Kidney (tissue), 14 donors: ENCODE results near the gene DLGAP4. TPM values are rescaled to one million over a fixed set of nuclear protein-coding genes. Genes with fewer than 3 reads are reported as not detected.

Experiments
- DNase-seq, 5 donors: peaks; one replicate each; pipeline ENCODE4 v3.0.0-alpha.2; 2013 to 2020
- FAIRE-seq: peaks from 2 replicates; lab custom pipeline; 2012; peaks lifted over from hg19 to GRCh38; lab: Jason Lieb, UNC
- H3K27ac ChIP-seq, 2 donors: one replicate each; pipeline ENCODE4 v1.7.0; 2013; ENCODE audit warnings: low read depth in 2 of 2, low read length in 2 of 2, inconsistent platforms in 1 of 2
- H3K27me3 ChIP-seq: one replicate; pipeline ENCODE4 v1.7.1; 2013; ENCODE audit warnings: low read length, inconsistent platforms; ENCODE audit not compliant: control insufficient read depth, insufficient read depth
- H3K36me3 ChIP-seq, 3 donors: one replicate each; pipeline versions ENCODE4 v1.7.0 to v1.7.1; 2013; ENCODE audit warnings: low read length in 3 of 3, control low read depth in 1 of 3, inconsistent platforms in 1 of 3; ENCODE audit not compliant: insufficient read depth in 3 of 3, control insufficient read depth in 2 of 3
- H3K4me1 ChIP-seq, 3 donors: one replicate each; pipeline versions ENCODE4 v1.7.0 to v1.7.1; 2013; ENCODE audit warnings: low read length in 3 of 3, inconsistent platforms in 1 of 3, low read depth in 1 of 3; ENCODE audit not compliant: control insufficient read depth in 2 of 3, insufficient read depth in 2 of 3
- H3K4me3 ChIP-seq, 3 donors: one replicate each; pipeline versions ENCODE4 v1.7.0 to v1.8.1; 2013; ENCODE audit warnings: low read length in 3 of 3, control low read depth in 1 of 3, inconsistent platforms in 1 of 3
- H3K9ac ChIP-seq, 3 donors: one replicate each; pipeline versions ENCODE4 v1.7.0 to v1.7.1; 2013; ENCODE audit warnings: low read length in 3 of 3, control low read depth in 1 of 3, inconsistent platforms in 1 of 3
- H3K9me3 ChIP-seq, 3 donors: one replicate each; pipeline versions ENCODE4 v1.7.0 to v1.7.1; 2013; ENCODE audit warnings: low read length in 3 of 3, control low read depth in 1 of 3, inconsistent platforms in 1 of 3; ENCODE audit not compliant: control insufficient read depth in 2 of 3, insufficient read depth in 1 of 3
- intact Hi-C: fragments of 100-400 bp; cut with DNase I; formaldehyde crosslinking; loops from one replicate; pipeline ENCODE4 v1.11.1; 2022
- polyA plus RNA-seq: library from polyadenylated mRNA; stranded (reverse); fragments of 350-450 nt; fragmentation: Illumina TruSeq; extraction: RNeasy Lipid Tissue Mini Kit (QIAGEN cat#74804); gene quantifications from one replicate; pipeline ENCODE4 v1.2.3, GENCODE V29; 2014; ENCODE audit warnings: low read depth, low replicate concordance; ENCODE audit not compliant: insufficient read depth
- total RNA-seq: library from RNA; stranded (reverse); fragmentation: NEBNext Ultra II Directional; extraction: Animal tissue kit (Norgen Biotek cat#: 25700); gene quantifications from one replicate; pipeline ENCODE4 v1.2.1, GENCODE V29; 2021
- TF ChIP-seq, protein P1 (sequence below): IDR thresholded peaks from 3 replicates; pipeline ENCODE4 v1.5.1; 2012; ENCODE audit warnings: mild to moderate bottlenecking, moderate library complexity, borderline replicate concordance; ENCODE audit not compliant: insufficient read depth; ENCODE audit errors: extremely low read depth
- donor health status: control.
- donor health status: control.
- donor health status: control.
- donor health status: control.
- donor health status: control.
- donor health status: DM: yes; HTN: yes; CAD: no.
- donor health status: Normal renal cell carcinoma (clear cell type).

DLGAP4 gene
- total and polyA plus RNA-seq, 2 donors from 2014 or later = 19.6 to 62.4 TPM

DNA sequence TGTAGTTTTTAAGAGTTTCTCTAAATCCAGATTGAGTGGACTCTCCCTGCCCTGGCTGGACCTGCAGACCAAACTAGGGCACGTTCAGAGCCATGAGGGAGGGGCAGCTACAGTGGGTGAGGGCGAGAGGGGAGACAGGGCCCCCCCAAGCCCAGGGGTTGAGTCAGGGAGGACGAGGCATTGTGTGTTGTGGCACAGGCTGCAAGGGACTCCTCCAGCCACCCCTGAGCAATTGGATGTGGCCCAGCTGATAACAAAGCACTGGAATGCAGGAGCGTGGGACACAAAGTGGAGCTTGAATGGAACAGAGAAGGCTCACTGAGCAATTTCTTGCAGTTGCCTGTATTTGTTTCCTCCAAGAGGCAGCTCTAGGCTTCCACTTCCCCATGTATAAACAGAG lies 191.7 kb downstream of the DLGAP4 start:
- intact Hi-C loops = no loop called here
- Histone ChIP-seq H3K9me3 (no peaks in the 10 kb centered on the region), H3K9ac (no peak overlapping the region), H3K4me3 (no peak overlapping the region), H3K27me3 (no peaks in the 10 kb centered on the region), H3K4me1 (peaks cover 0 to 7% (median 7%) of the 10 kb centered on the region in 3 donors), H3K36me3 (peaks cover 7 to 25% (median 18%) of the 10 kb centered on the region in 3 donors), H3K27ac (no peak overlapping the region)
- DNase-seq (no peak), FAIRE-seq (no peak)
- TF ChIP-seq, protein P1, sequence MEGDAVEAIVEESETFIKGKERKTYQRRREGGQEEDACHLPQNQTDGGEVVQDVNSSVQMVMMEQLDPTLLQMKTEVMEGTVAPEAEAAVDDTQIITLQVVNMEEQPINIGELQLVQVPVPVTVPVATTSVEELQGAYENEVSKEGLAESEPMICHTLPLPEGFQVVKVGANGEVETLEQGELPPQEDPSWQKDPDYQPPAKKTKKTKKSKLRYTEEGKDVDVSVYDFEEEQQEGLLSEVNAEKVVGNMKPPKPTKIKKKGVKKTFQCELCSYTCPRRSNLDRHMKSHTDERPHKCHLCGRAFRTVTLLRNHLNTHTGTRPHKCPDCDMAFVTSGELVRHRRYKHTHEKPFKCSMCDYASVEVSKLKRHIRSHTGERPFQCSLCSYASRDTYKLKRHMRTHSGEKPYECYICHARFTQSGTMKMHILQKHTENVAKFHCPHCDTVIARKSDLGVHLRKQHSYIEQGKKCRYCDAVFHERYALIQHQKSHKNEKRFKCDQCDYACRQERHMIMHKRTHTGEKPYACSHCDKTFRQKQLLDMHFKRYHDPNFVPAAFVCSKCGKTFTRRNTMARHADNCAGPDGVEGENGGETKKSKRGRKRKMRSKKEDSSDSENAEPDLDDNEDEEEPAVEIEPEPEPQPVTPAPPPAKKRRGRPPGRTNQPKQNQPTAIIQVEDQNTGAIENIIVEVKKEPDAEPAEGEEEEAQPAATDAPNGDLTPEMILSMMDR = no peak

GRCh38 chr20:36498386-36499179 lies 192.4 kb downstream of the DLGAP4 start:
- Histone ChIP-seq H3K36me3 (peaks cover 7 to 25% (median 18%) of the 10 kb centered on the region in 3 donors), H3K4me3 (no peak overlapping the region), H3K27me3 (no peaks in the 10 kb centered on the region), H3K9ac (no peak overlapping the region), H3K9me3 (no peaks in the 10 kb centered on the region), H3K4me1 (peaks cover 0 to 4% (median 3%) of the 10 kb centered on the region in 3 donors), H3K27ac (no peak overlapping the region)
- TF ChIP-seq, protein P1 = no peak
- no peak for FAIRE-seq
- intact Hi-C loops = no loop called here
- DNase-seq = no peak

- TF ChIP-seq, protein P1 = no peak
- Histone ChIP-seq H3K27me3 (no peaks in the 10 kb centered on the region), H3K4me1 (no peaks in the 10 kb centered on the region), H3K9me3 (no peaks in the 10 kb centered on the region), H3K27ac (no peak overlapping the region), H3K9ac (no peak overlapping the region), H3K4me3 (no peak overlapping the region), H3K36me3 (peaks cover 9 to 25% (median 20%) of the 10 kb centered on the region in 3 donors)
- no peak for FAIRE-seq
- DNase-seq = no peak
- intact Hi-C loops = no loop called here
Observed at GRCh38 chr20:36499211-36499610, 193.1 kb downstream of the DLGAP4 start.
